ENCODE measurements around the gene COL7A1.

DNA sequence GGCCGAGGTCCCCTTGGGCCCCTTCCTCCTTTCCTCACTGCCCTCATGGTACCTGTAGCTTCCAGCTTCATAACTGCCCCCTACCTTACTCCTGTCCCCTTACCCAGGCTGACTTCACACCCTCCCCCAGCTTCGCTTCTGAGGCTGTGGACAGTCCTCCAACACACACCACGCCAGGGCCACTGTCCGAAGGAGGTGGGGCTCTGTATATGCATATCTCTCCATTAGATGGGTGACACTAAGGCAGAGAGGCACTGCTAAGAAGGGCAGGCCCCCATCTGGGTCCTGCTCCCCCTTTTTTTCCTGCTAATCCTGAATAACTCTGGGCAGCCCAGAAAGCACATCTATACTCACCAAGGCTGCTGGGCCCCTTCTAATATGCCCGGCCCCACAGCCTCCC is 1.0 kb upstream of the COL7A1 start:
- TF ChIP-seq, protein P1, sequence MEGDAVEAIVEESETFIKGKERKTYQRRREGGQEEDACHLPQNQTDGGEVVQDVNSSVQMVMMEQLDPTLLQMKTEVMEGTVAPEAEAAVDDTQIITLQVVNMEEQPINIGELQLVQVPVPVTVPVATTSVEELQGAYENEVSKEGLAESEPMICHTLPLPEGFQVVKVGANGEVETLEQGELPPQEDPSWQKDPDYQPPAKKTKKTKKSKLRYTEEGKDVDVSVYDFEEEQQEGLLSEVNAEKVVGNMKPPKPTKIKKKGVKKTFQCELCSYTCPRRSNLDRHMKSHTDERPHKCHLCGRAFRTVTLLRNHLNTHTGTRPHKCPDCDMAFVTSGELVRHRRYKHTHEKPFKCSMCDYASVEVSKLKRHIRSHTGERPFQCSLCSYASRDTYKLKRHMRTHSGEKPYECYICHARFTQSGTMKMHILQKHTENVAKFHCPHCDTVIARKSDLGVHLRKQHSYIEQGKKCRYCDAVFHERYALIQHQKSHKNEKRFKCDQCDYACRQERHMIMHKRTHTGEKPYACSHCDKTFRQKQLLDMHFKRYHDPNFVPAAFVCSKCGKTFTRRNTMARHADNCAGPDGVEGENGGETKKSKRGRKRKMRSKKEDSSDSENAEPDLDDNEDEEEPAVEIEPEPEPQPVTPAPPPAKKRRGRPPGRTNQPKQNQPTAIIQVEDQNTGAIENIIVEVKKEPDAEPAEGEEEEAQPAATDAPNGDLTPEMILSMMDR (IDR thresholded peaks at IDR 0.05 in 4 of 5, conservative IDR thresholded peaks at IDR 0.05 in 1 of 5), result no peak
- no peak for TF ChIP-seq POLR2A (IDR thresholded peaks at IDR 0.05)

Measured in gastrocnemius medialis (tissue), 4 donors.